H1 (cell line): ENCODE measurements around the gene VMP1. TPM values are rescaled to one million over a fixed set of nuclear protein-coding genes. Genes with fewer than 3 reads are reported as not detected.

Experiments used
- CTCF ChIA-PET: fragments of 300-600 bp; sonication (Branson Sonifier 250); formaldehyde crosslinking; loops from one replicate; lab custom pipeline; 2021; ENCODE audit not compliant: partially characterized antibody; lab: Charles Lee
- POLR2A ChIA-PET: fragments of 300-600 bp; sonication (Branson Sonifier 250); formaldehyde crosslinking; loops from one replicate; lab custom pipeline; 2021; ENCODE audit warnings: inconsistent platforms; ENCODE audit not compliant: partially characterized antibody; lab: Charles Lee
- DNase-seq, 2 experiments: peaks; one replicate each; pipeline versions ENCODE4 v3.0.0 to v3.0.0-alpha.2; 2010 to 2022; ENCODE audit warnings: low spot score in 2 of 2, low read depth in 1 of 2, mixed read lengths in 1 of 2
- FAIRE-seq: peaks from 2 replicates; lab custom pipeline; 2011; peaks lifted over from hg19 to GRCh38; lab: Jason Lieb, UNC
- H2AFZ ChIP-seq: 2 replicates; pipeline ENCODE4 v1.8.1; 2012; ENCODE audit warnings: low read length, inconsistent platforms
- H2AK5ac ChIP-seq: 2 replicates; pipeline ENCODE4 v1.6.1; 2013; ENCODE audit warnings: low read depth, low read length
- H2BK120ac ChIP-seq: replicated peaks from 2 replicates; pipeline ENCODE3; 2013; ENCODE audit warnings: low read depth, low read length, inconsistent platforms
- H2BK12ac ChIP-seq: 2 replicates; pipeline ENCODE4 v1.6.1; 2013; ENCODE audit warnings: low read depth, low read length
- H2BK15ac ChIP-seq: 2 replicates; pipeline ENCODE4 v1.6.1; 2013; ENCODE audit warnings: low read length
- H2BK20ac ChIP-seq: 2 replicates; pipeline ENCODE4 v1.6.1; 2013; ENCODE audit warnings: low read length
- H2BK5ac ChIP-seq: 2 replicates; pipeline ENCODE4 v1.6.1; 2013; ENCODE audit warnings: low read depth, low read length
- H3K14ac ChIP-seq: 2 replicates; pipeline ENCODE4 v1.6.1; 2013; ENCODE audit warnings: inconsistent platforms; ENCODE audit not compliant: insufficient read length
- H3K18ac ChIP-seq: 2 replicates; pipeline ENCODE4 v1.6.1; 2013; ENCODE audit warnings: low read length; ENCODE audit errors: extremely low read depth
- H3K23ac ChIP-seq: 2 replicates; pipeline ENCODE4 v1.6.1; 2013; ENCODE audit warnings: inconsistent platforms; ENCODE audit not compliant: insufficient read length
- H3K23me2 ChIP-seq: 2 replicates; pipeline ENCODE4 v1.6.1; 2013; ENCODE audit warnings: low read depth, low read length
- H3K27ac ChIP-seq: 2 replicates; pipeline ENCODE4 v1.6.1; 2011; ENCODE audit warnings: low read depth, low read length, inconsistent platforms
- H3K27me3 ChIP-seq, 4 experiments: replicated peaks in 1 of 4; 1 replicate in 1 of 4; 2 replicates in 3 of 4; pipeline versions ENCODE4 v1.6.1 to v1.8.1; 2011 to 2013; ENCODE audit warnings: low read length in 3 of 4, mild to moderate bottlenecking in 3 of 4, inconsistent platforms in 2 of 4, mixed read lengths in 2 of 4, moderate library complexity in 1 of 4; ENCODE audit not compliant: control insufficient read depth in 3 of 4, insufficient read depth in 3 of 4; ENCODE audit errors: extremely low read depth in 1 of 4
- H3K36me3 ChIP-seq, 4 experiments: 2 replicates each; pipeline versions ENCODE4 v1.6.1 to v1.8.1; 2011 to 2013; ENCODE audit warnings: mild to moderate bottlenecking in 4 of 4, low read length in 3 of 4, moderate library complexity in 2 of 4, control low read depth in 1 of 4, inconsistent platforms in 1 of 4; ENCODE audit not compliant: insufficient read depth in 4 of 4, control insufficient read depth in 2 of 4
- H3K4ac ChIP-seq: replicated peaks from 2 replicates; pipeline ENCODE3; 2013; ENCODE audit warnings: low read length, low read depth, mixed read lengths, inconsistent platforms; ENCODE audit not compliant: insufficient read length
- H3K4me1 ChIP-seq, 4 experiments: replicated peaks in 1 of 4; 1 replicate in 1 of 4; 2 replicates in 3 of 4; pipeline versions ENCODE4 v1.6.1 to v1.8.1; 2011 to 2013; ENCODE audit warnings: low read length in 3 of 4, inconsistent platforms in 2 of 4, mixed read lengths in 1 of 4; ENCODE audit not compliant: insufficient read depth in 4 of 4, control insufficient read depth in 3 of 4
- H3K4me2 ChIP-seq, 2 experiments: 2 replicates each; pipeline versions ENCODE4 v1.6.1 to v1.8.1; 2011 to 2013; ENCODE audit warnings: low read depth in 2 of 2, low read length in 2 of 2, control low read depth in 1 of 2, inconsistent platforms in 1 of 2, mild to moderate bottlenecking in 1 of 2; ENCODE audit not compliant: insufficient read depth in 1 of 2
- H3K4me3 ChIP-seq, 4 experiments: fragments of 200-600, 300-600 bp in 1 of 4; sonication (generic), shearing (Covaris generic), sonication (Bioruptor Twin) in 1 of 4; 2 replicates each; pipeline versions ENCODE4 v1.5.1 to v1.8.1; 2011 to 2016; ENCODE audit warnings: low read length in 4 of 4, low read depth in 3 of 4, control low read depth in 2 of 4, inconsistent platforms in 2 of 4, mild to moderate bottlenecking in 2 of 4, mixed read lengths in 1 of 4, moderate library complexity in 1 of 4; ENCODE audit not compliant: insufficient read depth in 2 of 4; ENCODE audit errors: extremely low read depth in 1 of 4
- H3K56ac ChIP-seq: replicated peaks from 2 replicates; pipeline ENCODE3; 2013; ENCODE audit warnings: low read depth, mild to moderate bottlenecking, mixed read lengths, low read length, inconsistent platforms; ENCODE audit not compliant: insufficient read length
- H3K79me1 ChIP-seq: 2 replicates; pipeline ENCODE4 v1.6.1; 2013; ENCODE audit warnings: low read depth, low read length, control low read depth
- H3K79me2 ChIP-seq, 2 experiments: 2 replicates each; pipeline versions ENCODE4 v1.6.1 to v1.8.1; 2012 to 2013; ENCODE audit warnings: low read length in 2 of 2, mild to moderate bottlenecking in 2 of 2, inconsistent platforms in 1 of 2; ENCODE audit not compliant: insufficient read depth in 2 of 2, control insufficient read depth in 1 of 2
- H3K9ac ChIP-seq, 4 experiments: replicated peaks in 1 of 4; 1 replicate in 1 of 4; 2 replicates in 3 of 4; pipeline versions ENCODE4 v1.6.1 to v1.8.1; 2011 to 2013; ENCODE audit warnings: low read depth in 3 of 4, low read length in 3 of 4, control low read depth in 2 of 4, mild to moderate bottlenecking in 2 of 4, moderate library complexity in 2 of 4, inconsistent platforms in 1 of 4; ENCODE audit errors: extremely low read depth in 1 of 4
- H3K9me3 ChIP-seq, 2 experiments: 2 replicates each; pipeline versions ENCODE4 v1.6.1 to v1.8.1; 2012 to 2013; ENCODE audit warnings: mild to moderate bottlenecking in 2 of 2, moderate library complexity in 2 of 2, control low read depth in 1 of 2, inconsistent platforms in 1 of 2, low read depth in 1 of 2, low read length in 1 of 2, mixed read lengths in 1 of 2; ENCODE audit not compliant: insufficient read depth in 2 of 2
- H4K20me1 ChIP-seq, 2 experiments: replicated peaks in 1 of 2; 2 replicates each; pipeline versions ENCODE3 to v1.8.1; 2011 to 2013; ENCODE audit warnings: inconsistent platforms in 2 of 2, low read length in 2 of 2, mild to moderate bottlenecking in 1 of 2; ENCODE audit not compliant: insufficient read depth in 2 of 2, control insufficient read depth in 1 of 2
- H4K5ac ChIP-seq: 2 replicates; pipeline ENCODE4 v1.6.1; 2013; ENCODE audit warnings: low read length, low read depth, mixed read lengths, inconsistent platforms; ENCODE audit not compliant: insufficient read length
- H4K8ac ChIP-seq: 2 replicates; pipeline ENCODE4 v1.8.0; 2013; ENCODE audit warnings: mild to moderate bottlenecking, moderate library complexity, low read length, inconsistent platforms; ENCODE audit not compliant: insufficient read depth; ENCODE audit errors: extremely low read depth
- H4K91ac ChIP-seq: replicated peaks from 2 replicates; pipeline ENCODE3; 2013; ENCODE audit warnings: low read length, mixed read lengths, inconsistent platforms; ENCODE audit not compliant: insufficient read length
- BCL11A ChIP-seq, 2 experiments: IDR thresholded peaks; one replicate each; pipeline ENCODE4 v1.6.1; 2011; ENCODE audit warnings: low read depth in 2 of 2, low read length in 2 of 2, mild to moderate bottlenecking in 2 of 2
- CBX8 ChIP-seq: fragments of 300-800, 300-1000 bp; sonication (generic); IDR thresholded peaks from 2 replicates; pipeline ENCODE4 v1.7.1; 2016; ENCODE audit warnings: low read depth, low read length, borderline replicate concordance
- GABPA ChIP-seq: IDR thresholded peaks from 2 replicates; pipeline ENCODE4 v1.6.1; 2011; ENCODE audit warnings: mild to moderate bottlenecking, low read length, moderate library complexity, borderline replicate concordance; ENCODE audit not compliant: insufficient read depth
- GTF2F1 ChIP-seq: IDR thresholded peaks from 2 replicates; pipeline ENCODE4 v1.6.1; 2012; ENCODE audit warnings: low read depth, low read length, improper control_type of control experiment, borderline replicate concordance
- JUND ChIP-seq: IDR thresholded peaks from 2 replicates; pipeline ENCODE4 v1.6.1; 2011; ENCODE audit warnings: mild to moderate bottlenecking, improper control_type of control experiment, low read length
- MAX ChIP-seq: IDR thresholded peaks from 2 replicates; pipeline ENCODE4 v1.6.1; 2012; ENCODE audit warnings: inconsistent platforms
- USF2 ChIP-seq: IDR thresholded peaks from 2 replicates; pipeline ENCODE4 v1.6.1; 2011; ENCODE audit warnings: low read length, improper control_type of control experiment
- WGBS, 2 experiments: shearing (Covaris generic) in 1 of 2; methylation state at CpG; one replicate each; pipeline versions ENCODE4 v1.1.6 to v1.1.7; 2013 to 2015; ENCODE audit warnings: low lambda C conversion rate in 2 of 2, mixed read lengths in 2 of 2, inconsistent platforms in 1 of 2, low coverage in 1 of 2, missing lambda C conversion rate in 1 of 2; ENCODE audit not compliant: insufficient replicate concordance in 2 of 2, insufficient coverage in 1 of 2, insufficient read length in 1 of 2; ENCODE audit errors: extremely low coverage in 1 of 2, missing lambda C conversion rate in 1 of 2; 5-methylcytosine and 5-hydroxymethylcytosine counted together
- polyA plus RNA-seq, 7 experiments: library from polyadenylated mRNA; depleted of rRNA in 3 of 7; stranded (reverse) in 5 of 7; unstranded in 2 of 7; fragments of >200 nt in 5 of 7; fragments of 200-250 nt in 2 of 7; gene quantifications; 1 replicate in 5 of 7; 2 replicates in 1 of 7; 4 replicates in 1 of 7; pipeline versions ENCODE4 v1.2.1 to v1.2.3, GENCODE V29; 2011 to 2013; ENCODE audit warnings: missing spikeins in 2 of 7, mixed read lengths in 2 of 7
- total RNA-seq: library from RNA; stranded (reverse); fragmentation: NEBNext Ultra II Directional; extraction: Animal tissue kit (Norgen Biotek cat#: 25700); gene quantifications from 2 replicates; pipeline ENCODE4 v1.2.1, GENCODE V29; 2021

VMP1 gene
- total and polyA plus RNA-seq, 2 of the 8 experiments (the other 6 are each of a cell fraction or from before 2014, with no cell fraction given) = 45.0 to 92.7 TPM

GRCh38 chr17:59812139-59812538 lies 104.7 kb downstream of the VMP1 start:
- Histone ChIP-seq H3K79me1 (no peaks in the 10 kb centered on the region), H4K5ac (no peak overlapping the region), H2AK5ac (no peak overlapping the region), H3K4me3 (no peak overlapping the region), H2AFZ (no peak overlapping the region), H3K27ac (no peak overlapping the region), H3K18ac (no peak overlapping the region), H3K4ac (no peak overlapping the region), H3K36me3 (peaks cover 0 to 6% (median 0%) of the 10 kb centered on the region in 4 experiments; a peak in 1 of 8 replicates), H4K91ac (no peak overlapping the region), H4K20me1 (no peaks in the 10 kb centered on the region), H3K9me3 (no peaks in the 10 kb centered on the region), H3K27me3 (no peaks in the 10 kb centered on the region), H4K8ac (no peak overlapping the region), H2BK12ac (no peak overlapping the region), H2BK20ac (no peak overlapping the region), H3K9ac (no peak overlapping the region), H3K4me2 (no peak overlapping the region), H2BK120ac (no peak overlapping the region), H3K79me2 (no peaks in the 10 kb centered on the region), H3K23me2 (no peaks in the 10 kb centered on the region), H2BK5ac (no peak overlapping the region), H3K14ac (no peak overlapping the region), H3K23ac (no peak overlapping the region), H2BK15ac (no peak overlapping the region), H3K56ac (peak overlapping the region; percentile 46), H3K4me1 (no peaks in the 10 kb centered on the region)
- CTCF ChIA-PET = no interaction called here
- FAIRE-seq (no peak), DNase-seq (no peak)
- TF ChIP-seq BCL11A (IDR thresholded peaks at IDR 0.05; ENCODE audit: low read depth in 2 of 2, low read length in 2 of 2) (no peak), GABPA (no peak), CBX8 (no peak), MAX (no peak), USF2 (no peak), GTF2F1 (no peak), JUND (no peak)
- POLR2A ChIA-PET = no interaction called here
- 92% methylated on average over 3 of the region's 3 CpGs; no CpG with 5 or more reads in 1 of the 2 experiments for WGBS, 2 experiments
